Keratinocyte (primary cell): ENCODE data around the gene CBX7. TPM values are rescaled to one million over a fixed set of nuclear protein-coding genes. Genes with fewer than 3 reads are reported as not detected.

ENCODE experiments used
- DNase-seq: peaks from one replicate; pipeline ENCODE4 v3.0.0-alpha.2; 2011; ENCODE audit warnings: low read depth, missing footprints, low spot score
- FAIRE-seq: peaks from 2 replicates; lab custom pipeline; 2011; peaks lifted over from hg19 to GRCh38; lab: Jason Lieb, UNC
- H2AFZ ChIP-seq: 2 replicates; pipeline ENCODE4 v1.6.0; 2012; ENCODE audit warnings: low read length, control low read depth, inconsistent platforms; ENCODE audit not compliant: control insufficient read depth
- H3K27ac ChIP-seq: 2 replicates; pipeline ENCODE4 v1.5.1; 2011; ENCODE audit warnings: low read length; ENCODE audit not compliant: control insufficient read depth, insufficient read depth
- H3K27me3 ChIP-seq: 3 replicates; pipeline ENCODE4 v1.6.0; 2011; ENCODE audit warnings: low read length; ENCODE audit not compliant: control insufficient read depth, insufficient read depth; ENCODE audit errors: extremely low read depth
- H3K36me3 ChIP-seq, 2 experiments: 2 replicates in 1 of 2; 3 replicates in 1 of 2; pipeline ENCODE4 v1.5.1; 2011; ENCODE audit warnings: low read length in 2 of 2, mild to moderate bottlenecking in 1 of 2; ENCODE audit not compliant: control insufficient read depth in 2 of 2, insufficient read depth in 2 of 2; ENCODE audit errors: extremely low read depth in 1 of 2
- H3K4me1 ChIP-seq: 3 replicates; pipeline ENCODE4 v1.5.1; 2011; ENCODE audit warnings: low read length; ENCODE audit not compliant: control insufficient read depth, insufficient read depth; ENCODE audit errors: extremely low read depth
- H3K4me2 ChIP-seq: 3 replicates; pipeline ENCODE4 v1.6.0; 2011; ENCODE audit warnings: low read depth, low read length; ENCODE audit not compliant: control insufficient read depth, insufficient read depth; ENCODE audit errors: extremely low read depth
- H3K4me3 ChIP-seq, 3 experiments: fragments of 200-600 bp in 1 of 3; sonication (generic) in 1 of 3; 2 replicates in 2 of 3; 3 replicates in 1 of 3; pipeline ENCODE4 v1.5.1; 2011 to 2016; ENCODE audit warnings: low read length in 3 of 3, mild to moderate bottlenecking in 3 of 3, control low read depth in 2 of 3, inconsistent platforms in 1 of 3, low read depth in 1 of 3, mixed read lengths in 1 of 3, mixed run types in 1 of 3, moderate library complexity in 1 of 3; ENCODE audit not compliant: control insufficient read depth in 2 of 3, insufficient read depth in 2 of 3; ENCODE audit errors: extremely low read depth in 1 of 3
- H3K79me2 ChIP-seq: 2 replicates; pipeline ENCODE4 v1.6.0; 2012; ENCODE audit warnings: low read length; ENCODE audit not compliant: control insufficient read depth, insufficient read depth
- H3K9ac ChIP-seq: 3 replicates; pipeline ENCODE4 v1.6.0; 2011; ENCODE audit warnings: low read length; ENCODE audit not compliant: control insufficient read depth, insufficient read depth; ENCODE audit errors: extremely low read depth
- H3K9me1 ChIP-seq: 3 replicates; pipeline ENCODE4 v1.6.0; 2011; ENCODE audit warnings: low read length; ENCODE audit not compliant: control insufficient read depth, insufficient read depth; ENCODE audit errors: extremely low read depth
- H3K9me3 ChIP-seq: 2 replicates; pipeline ENCODE4 v1.5.1; 2012; ENCODE audit warnings: low read depth, low read length; ENCODE audit not compliant: control insufficient read depth
- H4K20me1 ChIP-seq: 3 replicates; pipeline ENCODE4 v1.6.0; 2011; ENCODE audit warnings: low read length; ENCODE audit not compliant: control insufficient read depth, insufficient read depth; ENCODE audit errors: extremely low read depth
- CTCF ChIP-seq, 3 experiments: IDR thresholded peaks in 1 of 3; conservative IDR thresholded peaks in 1 of 3; optimal IDR thresholded peaks in 1 of 3; 2 replicates in 2 of 3; 3 replicates in 1 of 3; pipeline versions ENCODE3 to v1.5.1; 2011; ENCODE audit warnings: low read length in 3 of 3, mild to moderate bottlenecking in 3 of 3, moderate library complexity in 2 of 3, control low read depth in 1 of 3, inconsistent platforms in 1 of 3; ENCODE audit not compliant: insufficient read depth in 2 of 3; ENCODE audit errors: extremely low read depth in 1 of 3
- EZH2 ChIP-seq: IDR thresholded peaks from one replicate; pipeline ENCODE4 v1.6.1; 2012; ENCODE audit warnings: inconsistent platforms, mild to moderate bottlenecking, low read length, moderate library complexity
- dilution Hi-C: fragments of 300-500 bp; cut with MboI; formaldehyde crosslinking; loops from one replicate; pipeline ENCODE4 v1.7.0; 2020; ENCODE audit warnings: low sequenced_read_pairs; ENCODE audit not compliant: extremely low pct_ligation_motif_present
- polyA plus RNA-seq, 5 experiments: library from polyadenylated mRNA; depleted of rRNA in 3 of 5; stranded (reverse) in 3 of 5; stranded (forward) in 1 of 5; unstranded in 1 of 5; fragments of >200 nt; gene quantifications; 1 replicate in 1 of 5; 2 replicates in 3 of 5; 3 replicates in 1 of 5; pipeline versions ENCODE4 v1.2.1 to v1.2.3, GENCODE V29; 2011 to 2012; ENCODE audit warnings: missing spikeins in 2 of 5, low read depth in 1 of 5, low replicate concordance in 1 of 5

The CBX7 gene
- polyA plus RNA-seq, 1 donor (not counting 4 experiments of a cell fraction or from before 2014, with no cell fraction given): 1.3 TPM

DNA sequence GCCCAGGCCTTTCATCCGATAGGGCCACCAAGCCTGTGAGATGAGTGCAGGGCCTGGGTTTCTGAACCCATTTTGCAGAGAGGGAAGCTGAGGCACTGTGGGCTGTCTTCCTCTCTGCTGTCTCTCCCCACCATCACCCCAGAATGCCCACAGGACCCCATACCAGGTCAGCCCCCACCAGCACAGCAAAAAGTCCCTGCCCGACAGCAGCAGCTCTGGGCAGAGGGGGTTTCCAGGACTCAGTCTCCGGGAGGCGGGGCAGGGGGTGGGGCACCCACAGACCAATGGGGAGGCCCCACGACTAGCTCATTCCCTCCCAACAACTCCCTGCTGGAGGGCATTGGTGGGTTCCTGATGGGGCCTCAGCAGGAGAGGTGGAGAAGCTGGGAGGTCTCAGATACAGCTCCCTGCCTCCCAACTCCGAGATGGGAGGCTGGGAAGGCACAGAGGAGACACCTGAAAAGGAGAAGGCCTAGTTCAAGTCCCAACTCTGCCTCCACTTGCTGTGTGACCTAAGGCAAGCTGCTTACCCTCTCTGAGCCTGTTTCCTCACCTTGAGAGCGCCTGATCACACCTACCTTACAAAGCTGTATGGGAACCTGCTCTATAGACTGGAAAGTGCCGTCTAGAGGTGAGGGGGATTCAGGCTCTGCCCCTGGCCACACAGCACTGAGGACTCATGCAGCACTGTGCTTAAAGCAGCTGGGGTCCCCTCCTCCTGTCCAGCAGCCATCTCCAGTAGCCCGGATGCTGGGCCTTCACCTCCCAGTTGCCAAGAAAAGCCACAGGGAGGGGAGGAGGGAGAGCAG, 3.5 kb downstream of the CBX7 start:
- no peak for TF ChIP-seq CTCF (optimal IDR thresholded peaks at IDR 0.05 in 1 of 3, IDR thresholded peaks at IDR 0.05 in 1 of 3, conservative IDR thresholded peaks at IDR 0.05 in 1 of 3; ENCODE audit: extremely low read depth in 1 of 3, insufficient read depth in 2 of 3, low read length in 3 of 3)
- TF ChIP-seq EZH2: no peak
- dilution Hi-C loops: no loop called here
- no peaks in the 10 kb centered on the region for H3K9me3 ChIP-seq
- peaks cover 11% of the 10 kb centered on the region for H3K4me1 ChIP-seq
- no peak overlapping the region for H3K4me3 ChIP-seq
- H3K9ac ChIP-seq: no peak overlapping the region
- H3K4me2 ChIP-seq: no peak overlapping the region
- no peaks in the 10 kb centered on the region for H4K20me1 ChIP-seq
- no peaks in the 10 kb centered on the region for H3K79me2 ChIP-seq
- H3K27me3 ChIP-seq: peaks cover 11% of the 10 kb centered on the region
- H3K9me1 ChIP-seq: no peaks in the 10 kb centered on the region
- no peak for FAIRE-seq
- H3K36me3 ChIP-seq: peaks cover 0 to 3% of the 10 kb centered on the region in 2 experiments
- no peak overlapping the region for H3K27ac ChIP-seq
- DNase-seq: no peak
- no peak overlapping the region for H2AFZ ChIP-seq

DNA sequence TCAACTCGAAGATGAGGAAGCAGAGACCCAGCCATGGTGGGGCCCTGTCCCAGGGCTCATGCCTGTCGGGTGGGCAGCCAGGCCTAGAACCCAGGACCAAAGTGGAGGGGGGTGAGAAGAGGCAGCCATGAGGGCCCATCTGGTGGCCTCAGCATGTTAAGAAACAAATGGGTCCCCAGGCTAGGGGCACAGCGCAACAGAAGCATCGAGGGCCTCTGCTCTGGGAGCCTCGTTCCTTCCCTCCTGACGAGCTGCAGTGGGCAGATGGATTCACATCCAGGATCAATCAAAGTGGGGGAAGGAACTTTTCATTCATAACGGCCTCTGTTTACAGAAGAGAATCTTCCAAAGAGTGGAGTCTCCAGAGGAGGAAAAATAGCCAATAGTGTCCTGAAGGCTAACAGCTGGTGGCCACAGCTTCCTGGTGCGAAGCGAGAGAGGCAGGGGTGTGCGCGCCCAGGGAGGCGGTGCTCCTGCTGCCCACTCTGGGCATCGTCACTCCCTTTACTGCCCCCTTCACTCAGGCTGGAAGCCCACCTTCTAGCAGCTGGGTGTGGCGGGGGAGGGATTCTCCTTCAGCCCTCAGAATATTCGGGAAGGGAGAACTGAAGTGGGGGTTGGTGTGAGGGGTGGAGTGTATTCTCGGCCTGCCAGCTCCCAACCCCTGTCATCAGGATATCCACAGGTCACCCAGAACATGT, 4.3 kb downstream of the CBX7 start:
- TF ChIP-seq EZH2: no peak
- no peak for TF ChIP-seq CTCF (optimal IDR thresholded peaks at IDR 0.05 in 1 of 3, IDR thresholded peaks at IDR 0.05 in 1 of 3, conservative IDR thresholded peaks at IDR 0.05 in 1 of 3; ENCODE audit: extremely low read depth in 1 of 3, insufficient read depth in 2 of 3, low read length in 3 of 3)
- no peak for DNase-seq
- H3K9ac ChIP-seq: no peak overlapping the region
- dilution Hi-C loops: no loop called here
- FAIRE-seq: no peak
- H2AFZ ChIP-seq: no peak overlapping the region
- no peaks in the 10 kb centered on the region for H4K20me1 ChIP-seq
- no peak overlapping the region for H3K4me3 ChIP-seq
- no peak overlapping the region for H3K27ac ChIP-seq
- H3K36me3 ChIP-seq: peaks cover 0 to 3% of the 10 kb centered on the region in 2 experiments
- no peak overlapping the region for H3K4me2 ChIP-seq
- peaks cover 3% of the 10 kb centered on the region for H3K27me3 ChIP-seq
- H3K9me1 ChIP-seq: no peaks in the 10 kb centered on the region
- H3K9me3 ChIP-seq: no peaks in the 10 kb centered on the region
- no peaks in the 10 kb centered on the region for H3K79me2 ChIP-seq
- H3K4me1 ChIP-seq: peaks cover 11% of the 10 kb centered on the region
